HepG2 (cell line): ENCODE measurements around the gene SERPINB6. TPM values are rescaled to one million over a fixed set of nuclear protein-coding genes. Genes with fewer than 3 reads are reported as not detected.

Experiments
- ATAC-seq: fragments of 200-7000 bp; cut with Tn5 transposase; 3 replicates; pipeline ENCODE4 v1.9.1; 2020; ENCODE audit warnings: mild to moderate bottlenecking, moderate library complexity
- BruUV-seq: library from RNA; stranded (reverse); fragments of 400-500 nt; replicated peaks from 2 replicates; lab custom pipeline; 2021; lab: Mats Ljungman, UMichigan
- CTCF ChIA-PET: fragments of 300-600 bp; formaldehyde crosslinking; extraction: SDS; loops from one replicate; lab custom pipeline; 2021; ENCODE audit warnings: low total read pairs, inconsistent platforms, low intra/inter-chr PET ratio; lab: Yijun Ruan, JAX
- POLR2A ChIA-PET: fragments of 350-600 bp; sonication (Branson Sonifier 250); formaldehyde crosslinking; loops from one replicate; lab custom pipeline; 2020; ENCODE audit warnings: antibody characterized with exemption, inconsistent platforms; lab: Yijun Ruan, JAX
- DNase-seq: peaks from one replicate; pipeline ENCODE4 v3.0.0-alpha.2; 2015; ENCODE audit warnings: low spot score
- FAIRE-seq: peaks from 3 replicates; lab custom pipeline; 2011; peaks lifted over from hg19 to GRCh38; lab: Jason Lieb, UNC
- H2AFZ ChIP-seq: one replicate; pipeline ENCODE4 v1.6.1; 2011; ENCODE audit warnings: low read length, inconsistent platforms
- H3K27ac ChIP-seq: fragments of 300-600 bp; 3 replicates; pipeline ENCODE4 v1.8.0; 2011; ENCODE audit warnings: mixed run types, mild to moderate bottlenecking, mixed read lengths, low read length, inconsistent platforms; ENCODE audit not compliant: insufficient read depth; ENCODE audit errors: extremely low read length
- H3K27me3 ChIP-seq, 2 experiments: fragments of 200-600 bp in 1 of 2; 2 replicates in 1 of 2; 3 replicates in 1 of 2; pipeline versions ENCODE4 v1.6.0 to v1.8.0; 2011; ENCODE audit warnings: low read length in 2 of 2, mild to moderate bottlenecking in 2 of 2, moderate library complexity in 2 of 2, inconsistent platforms in 1 of 2; ENCODE audit not compliant: insufficient read depth in 2 of 2, control insufficient read depth in 1 of 2
- H3K36me3 ChIP-seq, 2 experiments: fragments of 200-600 bp in 1 of 2; replicated peaks in 1 of 2; 2 replicates in 1 of 2; 3 replicates in 1 of 2; pipeline versions ENCODE4 v1.5.1 to v1.8.0; 2011; ENCODE audit warnings: low read length in 2 of 2, inconsistent platforms in 1 of 2; ENCODE audit not compliant: insufficient read depth in 2 of 2, control insufficient read depth in 1 of 2
- H3K4me1 ChIP-seq: 2 replicates; pipeline ENCODE4 v1.5.1; 2012; ENCODE audit warnings: low read length, inconsistent platforms; ENCODE audit not compliant: insufficient read depth
- H3K4me2 ChIP-seq: 2 replicates; pipeline ENCODE4 v1.6.0; 2011; ENCODE audit warnings: low read depth, low read length, inconsistent platforms
- H3K4me3 ChIP-seq, 3 experiments: fragments of 200-600 bp in 1 of 3; sonication (generic), shearing (Covaris generic) in 1 of 3; replicated peaks in 1 of 3; 2 replicates each; pipeline ENCODE4 v1.5.1; 2011 to 2016; ENCODE audit warnings: low read length in 3 of 3, inconsistent platforms in 2 of 3, low read depth in 2 of 3, mild to moderate bottlenecking in 2 of 3, control low read depth in 1 of 3, mixed read lengths in 1 of 3; ENCODE audit not compliant: insufficient read depth in 1 of 3
- H3K79me2 ChIP-seq: one replicate; pipeline ENCODE4 v1.6.1; 2011; ENCODE audit warnings: low read length, inconsistent platforms; ENCODE audit not compliant: insufficient read depth
- H3K9ac ChIP-seq: 2 replicates; pipeline ENCODE4 v1.6.0; 2011; ENCODE audit warnings: mild to moderate bottlenecking, low read depth, low read length, inconsistent platforms; ENCODE audit not compliant: insufficient read depth
- H3K9me3 ChIP-seq: 2 replicates; pipeline ENCODE4 v1.5.1; 2012; ENCODE audit warnings: mild to moderate bottlenecking, low read length
- H4K20me1 ChIP-seq: 2 replicates; pipeline ENCODE4 v1.6.0; 2011; ENCODE audit warnings: inconsistent platforms, mild to moderate bottlenecking, low read length, moderate library complexity; ENCODE audit not compliant: insufficient read depth
- ASH2L ChIP-seq: fragments of 300-600, 200-600 bp; sonication (generic); IDR thresholded peaks from 2 replicates; pipeline ENCODE4 v1.7.0; 2017; ENCODE audit warnings: low read depth, mild to moderate bottlenecking, moderate library complexity, mixed read lengths, low read length; ENCODE audit not compliant: insufficient read length
- CBX1 ChIP-seq: IDR thresholded peaks from one replicate; pipeline ENCODE4 v1.6.1; 2016; ENCODE audit warnings: antibody characterized with exemption, low read depth
- ERF ChIP-seq: IDR thresholded peaks from 2 replicates; pipeline ENCODE4 v1.6.1; 2018; ENCODE audit warnings: missing biosample characterization, missing genetic modification reagents
- GRHL1 ChIP-seq: sonication (generic); formaldehyde crosslinking; conservative IDR thresholded peaks from 2 replicates; pipeline ENCODE4 v1.8.0; 2022; ENCODE audit warnings: missing genetic modification reagents
- HMG20B ChIP-seq: conservative IDR thresholded peaks from 2 replicates; pipeline ENCODE4 v1.6.1; 2016; ENCODE audit warnings: missing genetic modification reagents, missing compliant biosample characterization
- HOXA5 ChIP-seq: sonication (generic); formaldehyde crosslinking; IDR thresholded peaks from 2 replicates; pipeline ENCODE4 v1.4.0; 2020; ENCODE audit warnings: missing genetic modification reagents
- IKZF4 ChIP-seq: sonication (generic); formaldehyde crosslinking; IDR thresholded peaks from 2 replicates; pipeline ENCODE4 v1.5.1; 2020; ENCODE audit warnings: borderline replicate concordance, mild to moderate bottlenecking, low read depth, missing genetic modification reagents; ENCODE audit errors: not compliant biosample characterization
- KDM3A ChIP-seq: IDR thresholded peaks from 2 replicates; pipeline ENCODE4 v1.6.1; 2018; ENCODE audit warnings: low read depth, missing compliant biosample characterization
- KDM4B ChIP-seq: sonication (generic); formaldehyde crosslinking; IDR thresholded peaks from 2 replicates; pipeline ENCODE4 v1.4.0; 2020; ENCODE audit warnings: missing genetic modification reagents
- NKX3-1 ChIP-seq: sonication (generic); formaldehyde crosslinking; IDR thresholded peaks from 2 replicates; pipeline ENCODE4 v1.5.0; 2020; ENCODE audit warnings: missing genetic modification reagents
- NR2F2 ChIP-seq: IDR thresholded peaks from 2 replicates; pipeline ENCODE4 v1.6.1; 2012; ENCODE audit warnings: low read depth, inconsistent platforms, borderline replicate concordance
- SIN3A ChIP-seq: IDR thresholded peaks from 2 replicates; pipeline ENCODE4 v1.6.1; 2011; ENCODE audit warnings: low read depth, mild to moderate bottlenecking, control low read depth, low read length, borderline replicate concordance
- TERF1 ChIP-seq: sonication (generic); formaldehyde crosslinking; IDR thresholded peaks from 2 replicates; pipeline ENCODE4 v1.8.0; 2022; ENCODE audit warnings: mild to moderate bottlenecking, missing genetic modification reagents, moderate library complexity
- TFDP1 ChIP-seq: IDR thresholded peaks from 2 replicates; pipeline ENCODE4 v1.6.1; 2016; ENCODE audit warnings: missing compliant biosample characterization, missing genetic modification reagents, borderline replicate concordance
- THAP11 ChIP-seq: IDR thresholded peaks from 2 replicates; pipeline ENCODE4 v1.6.1; 2016; ENCODE audit warnings: missing biosample characterization, missing genetic modification reagents
- ZC3H4 ChIP-seq: sonication (generic); formaldehyde crosslinking; IDR thresholded peaks from 2 replicates; pipeline ENCODE4 v1.4.0; 2020; ENCODE audit warnings: missing genetic modification reagents, borderline replicate concordance
- ZGPAT ChIP-seq: IDR thresholded peaks from 2 replicates; pipeline ENCODE4 v1.6.1; 2016; ENCODE audit warnings: mild to moderate bottlenecking
- ZNF12 ChIP-seq: sonication (generic); formaldehyde crosslinking; IDR thresholded peaks from 2 replicates; pipeline ENCODE4 v1.5.0; 2020; ENCODE audit warnings: missing genetic modification reagents
- ZNF326 ChIP-seq: sonication (generic); formaldehyde crosslinking; IDR thresholded peaks from 2 replicates; pipeline ENCODE4 v1.4.0; 2020; ENCODE audit warnings: missing genetic modification reagents, borderline replicate concordance
- ZNF746 ChIP-seq: sonication (generic); formaldehyde crosslinking; IDR thresholded peaks from 2 replicates; pipeline ENCODE4 v1.8.0; 2022; ENCODE audit warnings: mild to moderate bottlenecking, missing genetic modification reagents
- ZSCAN31 ChIP-seq: sonication (generic); formaldehyde crosslinking; IDR thresholded peaks from 2 replicates; pipeline ENCODE4 v1.5.0; 2020; ENCODE audit warnings: low read depth, mild to moderate bottlenecking, missing genetic modification reagents
- WGBS: methylation state at CpG from one replicate; pipeline ENCODE4 v1.1.6; 2017; ENCODE audit warnings: low lambda C conversion rate; 5-methylcytosine and 5-hydroxymethylcytosine counted together
- in situ Hi-C: cut with HindIII; loops from 2 replicates; pipeline ENCODE4 v1.10.0; 2017; ENCODE audit warnings: low pct_unique_long_range_greater_than_20kb; ENCODE audit not compliant: extremely low pct_ligation_motif_present
- intact Hi-C: fragments of 100-400 bp; cut with micrococcal nuclease; formaldehyde crosslinking; loops from one replicate; pipeline ENCODE4 v1.10.0; 2022; ENCODE audit not compliant: unreplicated experiment
- polyA plus RNA-seq, 8 experiments: library from polyadenylated mRNA; depleted of rRNA in 3 of 8; stranded (reverse) in 7 of 8; unstranded in 1 of 8; fragments of >200 nt; fragmentation: Illumina TruSeq in 4 of 8; extraction: Trizol in 4 of 8; gene quantifications; 2 replicates each; pipeline versions ENCODE4 v1.2.1 to v1.2.3, GENCODE V29; 2011 to 2016; ENCODE audit warnings: low read depth in 4 of 8, missing spikeins in 1 of 8, mixed read lengths in 1 of 8; ENCODE audit not compliant: insufficient read depth in 1 of 8
- total RNA-seq, 5 experiments: library from RNA; depleted of rRNA; stranded (reverse); fragments of >200 nt; fragmentation: Illumina TruSeq; extraction: Trizol; gene quantifications; 2 replicates each; pipeline ENCODE4 v1.2.3, GENCODE V29; 2016; ENCODE audit warnings: low read depth in 1 of 5

Gene SERPINB6
- total and polyA plus RNA-seq, 2 of the 13 experiments (the other 11 are each of a cell fraction or from before 2014, with no cell fraction given): 38.2 to 61.3 TPM

GRCh38 chr6:2938632-2939083, 32.7 kb downstream of the SERPINB6 start:
- Histone ChIP-seq H3K36me3 (no peaks in the 10 kb centered on the region), H2AFZ (no peak overlapping the region)
- peak; percentile 84 for FAIRE-seq
- TF ChIP-seq ASH2L (no peak), KDM4B (no peak), ERF (CRISPR knock-in tag) (peak; percentile 75; the same call in 1 of the 2 replicates), ZNF326 (no peak), ZNF746 (no peak), IKZF4 (no peak), NR2F2 (no peak), HMG20B (CRISPR knock-in tag) (no peak), CBX1 (no peak), ZSCAN31 (CRISPR knock-in tag) (no peak), ZGPAT (CRISPR knock-in tag) (peak; percentile 52), ZNF12 (no peak), HOXA5 (CRISPR knock-in tag) (0 out of 2 replicates have a peak, but pooled peaks have one; percentile 58), KDM3A (CRISPR knock-in tag) (no peak; the same call in 1 of the 2 replicates), GRHL1 (CRISPR knock-in tag) (no peak), SIN3A (no peak), THAP11 (CRISPR knock-in tag) (peak; percentile 37; the same call in 1 of the 2 replicates), TFDP1 (CRISPR knock-in tag) (peak; percentile 92), NKX3-1 (CRISPR knock-in tag) (0 out of 2 replicates have a peak, but pooled peaks have one; percentile 68), TERF1 (no peak), ZC3H4 (CRISPR knock-in tag) (no peak)

More at GRCh38 chr6:2938632-2939083, 32.7 kb downstream of the SERPINB6 start:
- BruUV-seq: no TSS peak
- Histone ChIP-seq H3K4me1 (peaks cover 36% of the 10 kb centered on the region), H3K9ac (no peak overlapping the region), H3K4me3 (no peak overlapping the region), H3K9me3 (no peaks in the 10 kb centered on the region), H3K27ac (no peak overlapping the region), H4K20me1 (no peaks in the 10 kb centered on the region), H3K79me2 (no peaks in the 10 kb centered on the region), H3K27me3 (peaks cover 0 to 7% of the 10 kb centered on the region in 2 experiments; a peak in 2 of 5 replicates), H3K4me2 (no peak overlapping the region)
- POLR2A ChIA-PET: no interaction called here
- intact Hi-C loops: loop anchor here (1.0 kb wide), 1 partner anchor 51 kb away; no protein-coding TSS in a partner anchor
- 11% methylated on average over 9 of the region's 9 CpGs for WGBS
- peak; percentile 90 for DNase-seq
- peak; percentile 84 for ATAC-seq
- in situ Hi-C loops: no loop called here
- CTCF ChIA-PET: interaction anchor here (0.7 kb wide), 1 partner anchor 50 kb away, joined by 3 read pairs; no protein-coding TSS in a partner anchor
